Muscle layer of colon (tissue), 2 donors: ENCODE results near the gene TENM4.

Source experiments
- H3K27ac ChIP-seq: one replicate; pipeline ENCODE4 v1.7.0; 2013; ENCODE audit warnings: low read depth, mild to moderate bottlenecking, low read length, moderate library complexity
- H3K27me3 ChIP-seq, 2 donors: one replicate each; pipeline ENCODE4 v1.7.0; 2013; ENCODE audit warnings: low read length in 2 of 2, mild to moderate bottlenecking in 2 of 2; ENCODE audit not compliant: insufficient read depth in 2 of 2, control insufficient read depth in 1 of 2
- H3K36me3 ChIP-seq: one replicate; pipeline ENCODE4 v1.7.0; 2013; ENCODE audit warnings: mild to moderate bottlenecking, low read length; ENCODE audit not compliant: insufficient read depth
- H3K4me1 ChIP-seq: one replicate; pipeline ENCODE4 v1.7.0; 2013; ENCODE audit warnings: mild to moderate bottlenecking, low read length; ENCODE audit not compliant: insufficient read depth
- H3K4me3 ChIP-seq, 2 donors: one replicate each; pipeline ENCODE4 v1.7.0; 2013; ENCODE audit warnings: low read length in 2 of 2, low read depth in 1 of 2, mild to moderate bottlenecking in 1 of 2, moderate library complexity in 1 of 2
- H3K9ac ChIP-seq: one replicate; pipeline ENCODE4 v1.7.0; 2013; ENCODE audit warnings: low read length
- H3K9me3 ChIP-seq: one replicate; pipeline ENCODE4 v1.7.0; 2013; ENCODE audit warnings: mild to moderate bottlenecking, low read length
- donor health status: abdominal sarcoma.
- donor health status: Adenocarcinoma of cecum.

TENM4 gene

DNA sequence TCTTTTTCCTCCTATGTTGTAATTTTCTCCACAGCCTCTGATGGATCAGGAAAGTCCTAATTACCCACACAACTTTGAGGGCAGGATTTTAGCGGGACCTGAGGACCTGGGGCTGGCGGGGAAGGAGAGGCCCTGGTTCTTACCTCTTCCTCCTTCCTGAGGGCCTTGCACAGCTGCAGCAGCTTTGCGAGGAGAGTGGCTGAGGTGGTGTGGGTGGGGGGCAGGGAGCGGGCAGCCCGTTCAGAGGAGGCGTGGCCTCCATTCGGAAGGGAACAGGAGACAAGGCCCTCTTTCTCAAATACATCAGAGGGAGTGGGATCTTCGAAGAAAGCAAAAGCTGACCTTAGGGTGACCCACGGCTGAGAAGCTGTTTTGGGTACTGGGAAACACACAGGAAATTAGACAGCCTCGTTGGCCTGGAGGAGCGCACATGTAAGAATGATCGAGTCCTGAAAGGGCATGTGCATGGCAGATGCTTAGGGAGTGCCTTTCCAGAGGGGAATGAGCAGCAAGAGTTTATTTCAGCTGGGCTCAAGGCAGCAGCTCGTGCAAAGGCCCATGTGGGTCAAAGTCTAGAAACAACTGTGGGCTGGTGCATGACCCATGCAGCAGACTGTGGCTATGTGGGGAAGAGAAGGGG, 789.6 kb downstream of the TENM4 start:
- H3K9me3 ChIP-seq: no peaks in the 10 kb centered on the region
- H3K4me3 ChIP-seq: no peak overlapping the region
- H3K9ac ChIP-seq: no peak overlapping the region
- H3K27me3 ChIP-seq: peaks cover 0 to 6% of the 10 kb centered on the region in 2 donors
- no peak overlapping the region for H3K27ac ChIP-seq
- no peaks in the 10 kb centered on the region for H3K4me1 ChIP-seq
- no peaks in the 10 kb centered on the region for H3K36me3 ChIP-seq

DNA sequence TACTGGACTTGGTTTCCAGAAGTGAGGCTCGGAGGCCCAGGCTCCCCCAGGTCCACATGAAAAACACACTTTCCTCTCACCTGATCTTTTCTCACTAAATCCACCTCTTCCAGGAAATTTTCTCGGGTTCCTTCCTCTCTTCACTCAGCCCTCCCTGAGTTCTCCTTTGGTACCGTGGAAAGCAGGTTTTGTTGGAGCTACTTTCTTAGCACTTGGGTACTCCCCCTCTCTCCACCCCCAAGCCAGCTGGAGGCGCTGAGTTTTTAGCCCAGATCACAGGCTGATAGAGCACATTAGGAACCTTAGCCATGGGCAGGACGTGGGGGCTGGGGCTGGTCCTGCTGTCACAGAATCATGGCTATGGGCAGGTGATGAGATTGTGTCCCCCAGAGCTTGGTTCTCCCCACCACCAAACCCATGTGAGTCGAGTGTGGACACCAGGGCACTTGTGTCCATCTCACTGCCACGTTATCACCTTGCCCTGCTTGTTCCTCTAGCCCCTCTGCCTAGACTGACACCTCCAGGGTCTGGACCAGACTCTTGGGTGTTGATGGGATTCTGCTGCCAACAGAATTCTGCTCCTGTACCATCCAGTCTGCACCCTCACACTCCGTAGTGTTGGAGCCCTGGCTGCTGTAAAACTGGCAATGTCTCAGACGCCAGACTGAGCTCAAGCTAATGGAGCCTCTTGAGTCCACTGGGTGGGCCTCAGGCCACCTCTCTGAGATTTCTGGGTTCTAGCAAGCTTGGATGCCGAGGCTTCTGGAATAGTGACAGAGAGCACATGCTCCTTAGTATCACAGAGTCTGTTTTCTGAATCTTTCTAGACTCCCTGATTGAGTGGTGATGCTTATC, 791.2 kb downstream of the TENM4 start:
- Histone ChIP-seq H3K9ac (no peak overlapping the region), H3K4me3 (no peak overlapping the region), H3K27me3 (peaks cover 0 to 6% of the 10 kb centered on the region in 2 donors), H3K27ac (no peak overlapping the region), H3K9me3 (no peaks in the 10 kb centered on the region), H3K36me3 (no peaks in the 10 kb centered on the region), H3K4me1 (no peaks in the 10 kb centered on the region)

DNA sequence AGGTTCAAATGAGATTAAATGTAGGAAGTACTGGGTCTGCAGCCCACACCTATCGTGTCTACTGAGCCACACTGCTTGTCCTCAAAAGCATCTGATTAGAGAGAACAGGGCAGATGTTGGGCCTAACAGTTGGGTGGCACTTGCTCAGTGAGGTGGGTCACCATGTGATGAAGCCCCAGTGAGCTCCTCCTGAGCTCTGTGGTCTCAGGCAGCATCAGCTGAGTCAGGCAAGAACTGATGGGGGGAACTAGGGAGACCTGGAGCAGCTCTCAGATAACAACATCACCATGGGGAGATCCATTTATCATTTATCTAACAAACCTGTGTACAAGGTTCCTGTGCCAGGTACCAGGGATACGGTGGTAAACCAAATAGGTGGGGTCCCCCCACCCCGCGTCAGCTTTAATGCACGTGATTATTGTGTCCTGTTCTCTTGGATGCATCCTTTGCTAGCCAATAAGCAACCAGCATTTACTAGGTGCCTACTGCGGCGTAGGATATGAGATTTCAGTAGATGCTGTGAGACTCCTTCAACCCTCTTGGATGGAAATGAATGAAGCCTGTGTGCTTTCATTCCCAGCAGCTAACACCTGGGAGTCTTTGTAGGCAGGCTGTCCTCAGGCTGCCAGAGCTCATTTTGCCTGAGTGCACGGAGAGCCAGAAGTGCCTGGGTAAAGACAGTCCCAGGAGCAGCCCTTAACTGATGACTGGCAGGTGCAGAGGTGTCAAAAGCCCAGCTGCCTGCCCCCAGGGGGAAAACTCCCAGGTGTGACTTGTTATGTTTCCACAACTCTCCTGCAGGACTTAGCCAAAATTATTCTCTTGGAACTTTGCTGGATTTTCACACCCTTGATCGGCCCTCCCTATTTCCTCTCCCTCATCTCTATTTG, 792.6 kb downstream of the TENM4 start:
- no peaks in the 10 kb centered on the region for H3K27me3 ChIP-seq
- no peak overlapping the region for H3K9ac ChIP-seq
- H3K4me3 ChIP-seq: no peak overlapping the region

DNA sequence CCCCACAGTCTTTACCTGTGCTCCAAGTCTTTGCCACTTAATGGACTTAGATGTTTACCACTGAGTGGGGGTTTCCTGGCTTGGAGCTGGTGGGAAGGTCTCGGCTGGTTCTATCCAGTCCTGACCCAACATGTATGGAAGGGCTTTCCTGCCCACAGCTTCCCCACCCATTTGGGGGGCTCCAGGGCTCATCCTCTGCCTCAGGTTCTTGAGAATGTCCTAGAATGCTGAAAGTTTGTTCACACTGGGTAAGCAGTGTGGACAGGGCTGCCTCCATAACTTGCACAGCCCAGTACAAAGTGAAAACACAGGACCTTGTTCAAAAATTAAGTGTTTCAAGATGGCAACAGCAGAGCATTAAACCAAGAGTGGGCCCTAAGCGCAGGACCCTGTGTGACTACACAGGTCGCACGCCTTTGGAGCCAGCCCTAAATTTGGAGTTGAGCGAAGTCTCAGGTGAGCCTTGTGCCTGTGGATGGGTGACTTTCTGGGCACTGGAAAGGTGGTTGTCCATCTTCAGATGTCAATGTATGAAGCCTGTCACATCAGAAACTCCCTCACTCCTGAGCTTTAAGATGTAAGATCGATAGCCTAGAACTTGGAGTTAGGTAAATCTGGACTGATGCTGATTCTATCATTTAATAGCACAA, 793.4 kb downstream of the TENM4 start:
- H3K36me3 ChIP-seq: no peaks in the 10 kb centered on the region
- no peaks in the 10 kb centered on the region for H3K4me1 ChIP-seq
- no peak overlapping the region for H3K4me3 ChIP-seq
- no peaks in the 10 kb centered on the region for H3K9me3 ChIP-seq
- H3K27ac ChIP-seq: no peak overlapping the region
- H3K9ac ChIP-seq: no peak overlapping the region
- H3K27me3 ChIP-seq: no peaks in the 10 kb centered on the region

More for the DNA sequence above, 792.6 kb downstream of the TENM4 start:
- no peaks in the 10 kb centered on the region for H3K4me1 ChIP-seq
- no peak overlapping the region for H3K27ac ChIP-seq
- H3K9me3 ChIP-seq: no peaks in the 10 kb centered on the region
- no peaks in the 10 kb centered on the region for H3K36me3 ChIP-seq

DNA sequence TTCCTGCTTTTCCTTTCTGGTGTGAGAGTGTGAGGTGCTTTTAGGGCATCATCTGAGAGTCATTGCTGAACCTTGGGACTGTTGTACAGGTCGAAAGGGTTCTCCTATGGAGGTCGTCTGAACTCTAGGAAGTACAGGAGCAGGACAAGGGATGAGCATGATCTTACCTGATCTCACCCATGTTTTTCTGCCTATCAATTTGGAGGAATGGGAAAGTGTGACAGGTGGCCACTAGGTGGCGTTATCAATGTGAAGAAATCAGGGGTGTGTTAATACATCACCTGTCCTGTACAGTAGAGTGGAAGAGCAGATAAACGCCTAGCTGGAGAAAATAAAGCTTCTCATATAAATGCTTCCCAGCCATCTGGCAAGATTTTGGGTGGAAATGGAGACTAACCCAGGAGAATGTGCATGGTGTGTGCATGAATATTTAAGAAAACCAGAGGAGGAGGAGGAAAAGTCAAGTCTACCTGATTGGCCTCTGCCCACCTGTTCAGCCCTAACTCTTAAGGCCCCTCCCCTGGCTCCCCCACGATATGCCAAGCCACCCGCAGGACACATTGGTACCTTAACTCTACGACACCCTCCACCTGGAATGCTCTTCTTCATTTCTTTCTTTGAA, 794.2 kb downstream of the TENM4 start:
- H3K36me3 ChIP-seq: no peaks in the 10 kb centered on the region
- no peak overlapping the region for H3K9ac ChIP-seq
- H3K4me3 ChIP-seq: no peak overlapping the region
- no peaks in the 10 kb centered on the region for H3K9me3 ChIP-seq
- H3K27ac ChIP-seq: no peak overlapping the region
- H3K27me3 ChIP-seq: no peaks in the 10 kb centered on the region
- H3K4me1 ChIP-seq: no peaks in the 10 kb centered on the region

DNA sequence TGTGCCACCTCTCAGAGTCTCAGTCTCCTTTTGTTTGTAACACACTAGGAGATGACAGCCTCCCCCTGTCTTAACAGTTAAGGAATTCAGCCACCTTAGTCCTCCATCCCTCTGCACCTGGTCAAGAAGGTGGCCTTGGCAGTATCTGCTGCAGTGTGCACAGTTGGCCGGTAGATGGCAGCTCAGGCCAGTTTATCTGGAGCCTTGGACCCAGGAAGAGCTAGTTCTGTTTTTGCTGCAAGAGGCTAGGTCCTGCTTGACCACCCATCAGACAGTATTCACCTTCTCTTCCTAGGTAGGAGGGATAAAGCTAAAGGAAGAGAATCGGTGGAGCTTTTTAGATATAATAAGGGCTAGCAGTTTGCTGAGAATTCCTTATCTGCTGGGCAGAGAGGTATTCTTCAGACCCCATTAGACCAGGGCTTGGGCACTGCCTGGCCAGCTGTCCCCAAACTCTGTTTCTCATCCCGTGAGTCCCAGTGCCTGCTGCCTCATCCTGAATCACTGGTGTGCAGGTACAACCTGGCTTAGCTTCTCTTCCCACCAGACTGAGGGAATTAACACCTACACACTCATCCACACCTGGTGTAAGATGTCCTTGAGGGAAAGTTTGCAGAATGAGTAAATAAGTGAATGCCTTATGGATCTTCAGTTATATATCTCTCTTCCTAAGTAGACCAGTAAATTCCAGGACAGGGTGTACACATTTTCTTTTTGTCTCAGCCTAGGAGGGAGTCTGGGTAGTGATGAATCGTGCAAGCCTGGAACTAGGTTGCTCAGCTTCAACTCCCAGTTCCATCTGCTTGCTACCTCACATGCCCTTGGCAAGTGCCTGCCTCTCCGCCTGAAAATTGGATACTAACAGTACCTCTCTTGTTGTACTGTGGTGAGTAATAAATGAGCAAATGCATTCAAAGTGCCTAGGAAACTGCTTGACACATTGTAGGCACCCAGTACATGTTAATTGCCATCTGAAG, 795.3 kb downstream of the TENM4 start:
- no peak overlapping the region for H3K4me3 ChIP-seq

DNA sequence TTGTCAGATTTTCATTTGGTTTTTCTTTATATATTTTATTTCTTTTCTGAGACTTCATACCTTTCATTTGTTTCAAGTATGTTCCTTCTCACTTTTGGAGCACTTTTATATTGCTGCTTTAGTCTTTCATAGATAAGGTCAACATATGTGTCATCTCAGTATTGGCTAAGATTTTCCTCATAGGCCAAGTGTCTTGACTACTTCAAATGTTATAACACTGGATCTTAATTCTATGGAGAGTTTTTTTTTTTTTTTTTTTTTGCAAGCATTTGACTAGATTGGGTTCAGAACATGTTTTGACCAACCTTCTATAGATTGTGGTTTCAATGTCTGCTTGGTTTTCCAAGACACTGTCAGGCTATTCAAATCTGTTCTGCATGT, 797.2 kb downstream of the TENM4 start:
- H3K4me1 ChIP-seq: no peaks in the 10 kb centered on the region
- H3K9ac ChIP-seq: no peak overlapping the region
- no peak overlapping the region for H3K4me3 ChIP-seq
- no peaks in the 10 kb centered on the region for H3K36me3 ChIP-seq
- H3K27ac ChIP-seq: no peak overlapping the region
- H3K27me3 ChIP-seq: no peaks in the 10 kb centered on the region
- no peaks in the 10 kb centered on the region for H3K9me3 ChIP-seq

More for the DNA sequence above, 795.3 kb downstream of the TENM4 start:
- Histone ChIP-seq H3K27ac (no peak overlapping the region), H3K36me3 (no peaks in the 10 kb centered on the region), H3K9ac (no peak overlapping the region), H3K9me3 (no peaks in the 10 kb centered on the region), H3K27me3 (no peaks in the 10 kb centered on the region), H3K4me1 (no peaks in the 10 kb centered on the region)

DNA sequence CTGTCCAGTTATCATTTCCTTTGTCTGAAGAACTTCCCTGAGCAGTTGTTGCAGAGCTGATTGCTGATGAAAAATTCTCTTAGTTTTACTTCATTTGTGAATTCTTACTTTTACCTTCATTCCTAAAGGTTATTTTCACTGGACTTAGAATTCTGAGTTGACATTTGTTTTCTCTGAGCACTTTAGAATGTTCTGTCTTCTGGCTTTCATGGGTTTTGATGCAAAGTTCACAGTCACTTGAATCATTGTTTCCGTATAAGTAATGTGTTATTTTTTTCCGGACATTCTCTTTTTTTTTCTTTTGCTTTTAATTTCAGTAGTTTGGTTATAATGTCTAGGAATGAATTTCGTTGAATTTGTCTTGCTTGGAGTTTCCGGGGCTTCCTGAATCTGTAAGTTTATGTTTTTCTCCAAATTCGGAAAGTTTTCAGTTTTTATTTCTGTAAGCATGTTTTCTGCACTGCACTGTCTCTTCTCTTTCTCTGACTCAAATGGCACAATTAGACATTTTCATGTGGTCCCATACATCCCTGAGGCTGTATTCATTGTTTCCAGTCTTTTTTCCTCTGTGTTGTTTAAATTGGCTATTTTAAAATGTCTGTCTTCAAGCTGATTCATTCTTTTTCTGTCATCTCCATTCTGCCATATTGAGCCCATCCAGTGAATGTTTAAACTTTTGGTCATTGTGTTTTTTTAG, 797.7 kb downstream of the TENM4 start:
- Histone ChIP-seq H3K9ac (no peak overlapping the region), H3K4me1 (no peaks in the 10 kb centered on the region), H3K9me3 (no peaks in the 10 kb centered on the region), H3K4me3 (no peak overlapping the region), H3K27me3 (no peaks in the 10 kb centered on the region), H3K36me3 (no peaks in the 10 kb centered on the region), H3K27ac (no peak overlapping the region)

DNA sequence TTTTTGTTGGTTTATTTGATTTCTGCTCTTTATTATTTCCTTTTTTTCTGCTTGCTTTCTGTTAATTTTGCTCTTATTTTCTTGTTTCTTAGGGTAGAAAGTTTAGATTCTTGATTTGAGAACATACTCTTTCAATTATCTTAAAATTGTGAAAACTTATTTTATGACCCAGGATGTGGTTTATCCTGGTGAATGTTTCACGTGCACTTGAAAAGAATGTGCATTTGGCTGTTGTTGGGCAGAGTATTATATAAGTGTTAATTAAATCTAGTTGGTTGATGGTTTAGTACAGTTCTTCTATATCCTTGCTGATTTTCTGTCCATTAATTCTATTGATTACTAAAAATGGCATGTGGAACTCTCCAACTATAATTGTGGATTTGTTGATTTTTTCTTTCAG, 799.3 kb downstream of the TENM4 start:
- H3K9ac ChIP-seq: no peak overlapping the region
- H3K9me3 ChIP-seq: no peaks in the 10 kb centered on the region
- no peak overlapping the region for H3K4me3 ChIP-seq

More for the DNA sequence above, 799.3 kb downstream of the TENM4 start:
- Histone ChIP-seq H3K27me3 (no peaks in the 10 kb centered on the region), H3K4me1 (no peaks in the 10 kb centered on the region), H3K27ac (no peak overlapping the region), H3K36me3 (no peaks in the 10 kb centered on the region)
